Nephron progenitor cell (in vitro differentiated cells): ENCODE measurements around the gene THSD4.
A peak's percentile ranks its signal among the peaks of the same experiment; 100 is the strongest.

Experiments used
- DNase-seq: peaks from one replicate; pipeline ENCODE4 v3.0.0; 2021
- H3K27ac Mint-ChIP-seq: 2 replicates; pipeline ENCODE4 v1.8.0; 2021; ENCODE audit warnings: mild to moderate bottlenecking, moderate library complexity, mixed read lengths
- H3K27me3 Mint-ChIP-seq: 2 replicates; pipeline ENCODE4 v1.8.0; 2021; ENCODE audit warnings: mild to moderate bottlenecking, low read depth, mixed read lengths; ENCODE audit not compliant: poor library complexity
- H3K36me3 Mint-ChIP-seq: 2 replicates; pipeline ENCODE4 v1.8.0; 2021; ENCODE audit warnings: low read depth, mixed read lengths
- H3K4me1 Mint-ChIP-seq: 2 replicates; pipeline ENCODE4 v1.8.0; 2021; ENCODE audit warnings: mixed read lengths
- H3K4me3 Mint-ChIP-seq: 2 replicates; pipeline ENCODE4 v1.8.0; 2021; ENCODE audit warnings: mild to moderate bottlenecking, moderate library complexity, mixed read lengths
- H3K9me3 Mint-ChIP-seq: 2 replicates; pipeline ENCODE4 v1.8.0; 2021; ENCODE audit warnings: mild to moderate bottlenecking, moderate library complexity, mixed read lengths
- TF ChIP-seq, protein P1 (sequence below): fragments of 200-600 bp; sonication (generic); IDR thresholded peaks from 2 replicates; pipeline ENCODE4 v1.5.0; 2021; ENCODE audit warnings: antibody characterized with exemption

Gene THSD4

DNA sequence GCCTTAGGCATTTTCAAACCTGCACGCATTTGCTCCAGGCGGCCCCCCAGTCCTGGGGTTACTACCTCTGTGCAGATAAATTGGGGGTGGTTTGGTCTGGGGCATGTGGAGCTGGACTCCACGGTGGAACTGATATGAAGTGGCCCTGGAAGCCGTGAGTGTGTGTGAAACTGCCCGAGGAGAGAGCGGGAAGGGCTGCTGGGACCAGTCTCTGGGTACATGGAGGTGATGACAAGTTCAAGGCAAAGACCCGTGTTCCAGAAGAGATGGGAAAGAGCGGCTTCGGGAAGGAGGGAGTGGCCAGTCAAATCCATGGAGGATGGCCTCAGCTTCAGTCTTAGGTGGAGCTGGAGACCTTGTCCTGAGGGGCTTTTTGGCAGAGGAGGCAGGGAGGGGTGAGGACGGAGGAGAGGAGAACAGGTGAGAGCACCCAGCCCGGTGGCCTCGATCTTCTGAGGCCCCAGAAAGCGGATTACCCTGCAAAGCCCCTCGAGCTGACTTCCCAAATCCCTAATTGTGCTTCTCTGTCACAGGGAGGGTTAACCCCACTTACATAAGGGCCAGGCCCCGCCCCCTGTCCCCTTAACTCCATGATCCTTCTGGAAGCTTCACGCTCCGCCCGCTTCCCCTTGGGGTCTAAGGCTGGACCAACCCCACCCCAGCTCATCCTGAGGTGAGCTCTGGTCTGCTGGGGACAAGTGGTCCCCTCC lies 693.2 kb downstream of the THSD4 start:
- TF ChIP-seq, protein P1, sequence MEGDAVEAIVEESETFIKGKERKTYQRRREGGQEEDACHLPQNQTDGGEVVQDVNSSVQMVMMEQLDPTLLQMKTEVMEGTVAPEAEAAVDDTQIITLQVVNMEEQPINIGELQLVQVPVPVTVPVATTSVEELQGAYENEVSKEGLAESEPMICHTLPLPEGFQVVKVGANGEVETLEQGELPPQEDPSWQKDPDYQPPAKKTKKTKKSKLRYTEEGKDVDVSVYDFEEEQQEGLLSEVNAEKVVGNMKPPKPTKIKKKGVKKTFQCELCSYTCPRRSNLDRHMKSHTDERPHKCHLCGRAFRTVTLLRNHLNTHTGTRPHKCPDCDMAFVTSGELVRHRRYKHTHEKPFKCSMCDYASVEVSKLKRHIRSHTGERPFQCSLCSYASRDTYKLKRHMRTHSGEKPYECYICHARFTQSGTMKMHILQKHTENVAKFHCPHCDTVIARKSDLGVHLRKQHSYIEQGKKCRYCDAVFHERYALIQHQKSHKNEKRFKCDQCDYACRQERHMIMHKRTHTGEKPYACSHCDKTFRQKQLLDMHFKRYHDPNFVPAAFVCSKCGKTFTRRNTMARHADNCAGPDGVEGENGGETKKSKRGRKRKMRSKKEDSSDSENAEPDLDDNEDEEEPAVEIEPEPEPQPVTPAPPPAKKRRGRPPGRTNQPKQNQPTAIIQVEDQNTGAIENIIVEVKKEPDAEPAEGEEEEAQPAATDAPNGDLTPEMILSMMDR: no peak
- Mint-ChIP-seq H3K27ac (peak overlapping the region; percentile 33), H3K36me3 (no peaks in the 10 kb centered on the region), H3K4me1 (peaks cover 54% of the 10 kb centered on the region), H3K9me3 (no peaks in the 10 kb centered on the region), H3K4me3 (no peak overlapping the region), H3K27me3 (peaks cover 12% of the 10 kb centered on the region)
- DNase-seq: no peak

GRCh38 chr15:71809346-71809745 lies 694.1 kb downstream of the THSD4 start:
- TF ChIP-seq, protein P1: no peak
- H3K27me3 Mint-ChIP-seq: peaks cover 12% of the 10 kb centered on the region
- no peak for DNase-seq

DNA sequence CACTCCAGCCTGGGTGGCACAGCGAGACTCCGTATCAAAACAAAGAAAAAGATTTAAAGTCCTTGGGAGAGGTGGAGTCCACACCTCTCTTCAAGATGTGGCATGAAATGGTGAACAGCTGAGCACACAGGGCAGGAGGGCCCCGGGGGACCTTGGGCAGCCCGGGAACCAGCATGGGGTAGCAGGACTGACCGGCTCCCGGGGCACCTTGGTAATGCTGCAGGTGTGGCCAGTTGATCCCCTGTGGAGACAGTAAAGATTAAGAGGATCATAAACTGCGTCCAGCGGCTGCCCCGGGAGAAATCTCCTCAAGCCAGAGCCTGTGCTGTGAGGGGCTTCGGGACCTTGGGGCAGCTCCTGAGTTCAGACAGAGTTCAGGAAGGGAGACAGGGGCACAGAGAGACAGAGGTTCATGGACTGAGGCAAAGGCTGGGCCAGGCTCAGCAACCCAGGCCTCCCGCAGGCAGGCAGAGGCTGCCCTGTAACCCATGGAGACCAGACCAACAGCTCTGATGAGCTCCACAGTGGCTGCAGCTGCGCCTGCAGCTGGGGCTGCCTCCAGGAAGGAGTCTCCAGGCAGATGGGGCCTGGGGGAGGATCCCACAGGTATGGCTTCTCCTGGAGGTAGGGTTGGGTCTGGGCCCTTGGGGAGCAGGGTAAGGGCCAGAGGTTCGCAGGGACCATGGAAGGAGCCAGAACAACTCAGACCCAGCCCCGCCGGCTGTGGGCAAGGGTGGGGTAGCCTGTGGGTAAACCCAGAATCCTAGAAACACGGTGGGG lies 695.2 kb downstream of the THSD4 start, which contains the start of gene NR2E3:
NR2E3 (plus strand) TSS at position 299 of the 780 bp plus-strand sequence; CDS start at position 489, 190 bp downstream.
- Mint-ChIP-seq H3K9me3 (no peaks in the 10 kb centered on the region), H3K4me3 (no peak within 1 kb of the TSS), H3K27ac (peak within 1 kb of the TSS; percentile 39), H3K4me1 (peaks cover 48% of the 10 kb centered on the region), H3K36me3 (no peaks in the 10 kb centered on the region), H3K27me3 (peaks cover 12% of the 10 kb centered on the region)
- no peak for DNase-seq
- TF ChIP-seq, protein P1: no peak

More at GRCh38 chr15:71809346-71809745, 694.1 kb downstream of the THSD4 start:
- H3K36me3 Mint-ChIP-seq: no peaks in the 10 kb centered on the region
- no peak overlapping the region for H3K27ac Mint-ChIP-seq
- no peak overlapping the region for H3K4me3 Mint-ChIP-seq
- H3K4me1 Mint-ChIP-seq: peaks cover 58% of the 10 kb centered on the region
- no peaks in the 10 kb centered on the region for H3K9me3 Mint-ChIP-seq

DNA sequence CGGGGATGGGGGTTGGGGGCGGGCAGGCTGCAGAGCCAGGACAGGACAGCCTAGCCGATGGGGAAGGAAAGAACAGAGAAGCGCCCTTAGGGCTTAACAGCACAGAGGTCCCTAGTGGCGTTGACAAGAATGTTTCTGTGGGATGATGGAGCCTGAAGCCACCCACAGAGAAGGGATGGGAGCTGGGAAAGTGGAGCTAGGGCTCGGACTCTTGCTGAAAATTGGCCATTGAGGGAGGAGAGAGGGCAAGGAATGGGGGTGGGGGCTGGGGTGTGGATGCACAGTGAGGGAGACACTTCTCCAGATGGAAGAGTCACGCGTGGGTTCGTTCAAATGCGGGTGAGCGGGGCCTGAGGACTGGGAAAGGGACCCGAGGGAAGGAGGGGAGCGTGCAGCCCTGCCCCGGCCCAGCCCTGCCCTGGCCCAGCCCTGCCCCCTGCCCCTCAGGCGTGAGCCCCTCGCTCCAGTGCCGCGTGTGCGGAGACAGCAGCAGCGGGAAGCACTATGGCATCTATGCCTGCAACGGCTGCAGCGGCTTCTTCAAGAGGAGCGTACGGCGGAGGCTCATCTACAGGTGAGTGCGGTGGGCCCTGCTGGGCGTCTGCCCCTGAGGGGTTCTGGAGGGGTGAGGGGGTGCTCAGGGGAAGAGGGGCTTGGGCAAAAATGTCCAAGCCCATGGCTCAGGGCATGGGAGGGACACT lies 695.9 kb downstream of the THSD4 start:
- peak overlapping the region; percentile 39 for H3K27ac Mint-ChIP-seq
- TF ChIP-seq, protein P1: no peak
- no peak overlapping the region for H3K4me3 Mint-ChIP-seq
- no peaks in the 10 kb centered on the region for H3K36me3 Mint-ChIP-seq
- H3K4me1 Mint-ChIP-seq: peaks cover 40% of the 10 kb centered on the region
- no peak for DNase-seq
- peaks cover 12% of the 10 kb centered on the region for H3K27me3 Mint-ChIP-seq
- no peaks in the 10 kb centered on the region for H3K9me3 Mint-ChIP-seq

DNA sequence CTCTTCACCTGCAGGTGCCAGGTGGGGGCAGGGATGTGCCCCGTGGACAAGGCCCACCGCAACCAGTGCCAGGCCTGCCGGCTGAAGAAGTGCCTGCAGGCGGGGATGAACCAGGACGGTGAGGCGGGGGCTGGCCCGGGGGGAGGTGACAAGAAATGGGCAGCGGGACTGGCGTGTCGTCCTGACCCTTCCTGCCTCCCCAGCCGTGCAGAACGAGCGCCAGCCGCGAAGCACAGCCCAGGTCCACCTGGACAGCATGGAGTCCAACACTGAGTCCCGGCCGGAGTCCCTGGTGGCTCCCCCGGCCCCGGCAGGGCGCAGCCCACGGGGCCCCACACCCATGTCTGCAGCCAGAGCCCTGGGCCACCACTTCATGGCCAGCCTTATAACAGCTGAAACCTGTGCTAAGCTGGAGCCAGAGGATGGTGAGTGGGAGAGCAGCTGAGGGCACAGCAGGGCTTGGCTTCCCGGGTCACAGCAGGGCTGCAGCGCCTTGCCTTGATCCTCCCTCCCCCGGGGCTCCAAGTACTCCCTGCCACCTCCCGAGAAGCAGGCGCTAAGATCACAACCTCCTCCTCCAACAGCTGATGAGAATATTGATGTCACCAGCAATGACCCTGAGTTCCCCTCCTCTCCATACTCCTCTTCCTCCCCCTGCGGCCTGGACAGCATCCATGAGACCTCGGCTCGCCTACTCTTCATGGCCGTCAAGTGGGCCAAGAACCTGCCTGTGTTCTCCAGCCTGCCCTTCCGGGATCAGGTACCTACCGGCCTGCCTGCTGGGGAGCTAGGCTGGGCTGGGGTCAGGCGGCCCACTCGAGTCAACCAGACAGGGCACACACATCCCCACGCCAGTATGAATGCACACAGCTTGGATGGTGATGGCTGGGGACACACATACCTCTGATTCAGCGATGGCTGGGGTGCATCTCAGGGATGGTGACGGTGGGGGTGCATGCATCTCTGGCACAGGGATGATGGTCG lies 696.8 kb downstream of the THSD4 start:
- peak overlapping the region; percentile 79 for H3K27ac Mint-ChIP-seq
- H3K36me3 Mint-ChIP-seq: no peaks in the 10 kb centered on the region
- DNase-seq: no peak
- TF ChIP-seq, protein P1: no peak
- H3K4me1 Mint-ChIP-seq: peaks cover 32% of the 10 kb centered on the region
- no peak overlapping the region for H3K4me3 Mint-ChIP-seq
- H3K27me3 Mint-ChIP-seq: peaks cover 10% of the 10 kb centered on the region
- H3K9me3 Mint-ChIP-seq: no peaks in the 10 kb centered on the region
